GM23338 (cell line): ENCODE data around the gene LMO7. TPM values are rescaled to one million over a fixed set of nuclear protein-coding genes. Genes with fewer than 3 reads are reported as not detected.

Source experiments
- ATAC-seq: fragments of 200-7000 bp; cut with Tn5 transposase; 3 replicates; pipeline ENCODE4 v1.9.1; 2020
- DNase-seq: peaks from one replicate; pipeline ENCODE4 v3.0.0-alpha.2; 2015; ENCODE audit warnings: low spot score
- H2AFZ ChIP-seq: fragments of 200-600 bp; sonication (generic); 2 replicates; pipeline ENCODE4 v1.8.0; 2016; ENCODE audit warnings: antibody characterized with exemption, mild to moderate bottlenecking, moderate library complexity
- H3F3A ChIP-seq: fragments of 200-600 bp; sonication (generic); replicated peaks from 2 replicates; pipeline ENCODE4 v1.8.0; 2017; ENCODE audit warnings: antibody characterized with exemption, mixed run types, low read depth
- H3K27ac ChIP-seq: fragments of 200-600 bp; sonication (generic); 2 replicates; pipeline ENCODE4 v1.6.1; 2016; ENCODE audit warnings: low read depth
- H3K27me3 ChIP-seq: fragments of 200-600 bp; sonication (generic); 2 replicates; pipeline ENCODE4 v1.8.0; 2016; ENCODE audit warnings: mild to moderate bottlenecking, mixed run types, moderate library complexity; ENCODE audit not compliant: insufficient read depth
- H3K36me3 ChIP-seq: fragments of 200-600 bp; sonication (generic); 2 replicates; pipeline ENCODE4 v1.8.0; 2016; ENCODE audit warnings: mild to moderate bottlenecking; ENCODE audit not compliant: insufficient read depth
- H3K4me1 ChIP-seq: fragments of 200-600 bp; sonication (generic); 2 replicates; pipeline ENCODE4 v1.8.0; 2016; ENCODE audit warnings: mild to moderate bottlenecking, moderate library complexity; ENCODE audit not compliant: insufficient read depth
- H3K4me2 ChIP-seq: fragments of 200-600 bp; sonication (generic); 2 replicates; pipeline ENCODE4 v1.7.1; 2017; ENCODE audit warnings: mixed run types
- H3K4me3 ChIP-seq: fragments of 200-600 bp; sonication (generic); 2 replicates; pipeline ENCODE4 v1.6.1; 2016; ENCODE audit warnings: mixed run types
- H3K79me2 ChIP-seq: fragments of 200-600 bp; sonication (generic); replicated peaks from 2 replicates; pipeline ENCODE4 v1.8.0; 2017; ENCODE audit warnings: mild to moderate bottlenecking; ENCODE audit not compliant: insufficient read depth
- H3K9me2 ChIP-seq: fragments of 200-600 bp; sonication (generic); 2 replicates; pipeline ENCODE4 v1.8.0; 2017; ENCODE audit not compliant: insufficient read depth
- H4K20me1 ChIP-seq: fragments of 200-600 bp; sonication (generic); replicated peaks from 2 replicates; pipeline ENCODE4 v1.8.0; 2017; ENCODE audit warnings: mild to moderate bottlenecking; ENCODE audit not compliant: insufficient read depth
- H3K27ac Mint-ChIP-seq: 2 replicates; pipeline ENCODE4 v1.8.0; 2020; ENCODE audit warnings: inconsistent platforms, mild to moderate bottlenecking, moderate library complexity, mixed read lengths
- H3K27me3 Mint-ChIP-seq: 3 replicates; pipeline ENCODE4 v1.8.0; 2022; ENCODE audit warnings: low read depth, mild to moderate bottlenecking, moderate library complexity, mixed read lengths, inconsistent platforms; ENCODE audit not compliant: insufficient read depth, poor library complexity
- H3K36me3 Mint-ChIP-seq: 3 replicates; pipeline ENCODE4 v1.8.0; 2021; ENCODE audit warnings: low read depth, mild to moderate bottlenecking, inconsistent platforms, moderate library complexity, mixed read lengths
- H3K4me1 Mint-ChIP-seq: 3 replicates; pipeline ENCODE4 v1.8.0; 2020; ENCODE audit warnings: mild to moderate bottlenecking, inconsistent platforms, mixed read lengths
- H3K4me3 Mint-ChIP-seq: 3 replicates; pipeline ENCODE4 v1.8.0; 2021; ENCODE audit warnings: moderate library complexity, mild to moderate bottlenecking, inconsistent platforms, mixed read lengths
- H3K9me3 Mint-ChIP-seq: 3 replicates; pipeline ENCODE4 v1.8.0; 2020; ENCODE audit warnings: moderate library complexity, mild to moderate bottlenecking, inconsistent platforms, mixed read lengths
- CREB1 ChIP-seq: fragments of 250-450 bp; sonication (Bioruptor Pico); IDR thresholded peaks from 2 replicates; pipeline ENCODE4 v1.5.0; 2020; ENCODE audit warnings: low read depth, mild to moderate bottlenecking, moderate library complexity
- EZH2 ChIP-seq: fragments of 200-600 bp; sonication (generic); IDR thresholded peaks from one replicate; pipeline ENCODE4 v1.8.0; 2017; ENCODE audit warnings: antibody characterized with exemption, mild to moderate bottlenecking, low read depth; ENCODE audit not compliant: unreplicated experiment
- EZH2phosphoT487 ChIP-seq: fragments of 200-600 bp; sonication (generic); IDR thresholded peaks from one replicate; pipeline ENCODE4 v1.8.1; 2018; ENCODE audit warnings: antibody characterized with exemption; ENCODE audit not compliant: unreplicated experiment
- JUNB ChIP-seq: IDR thresholded peaks from one replicate; pipeline ENCODE4 v1.6.1; 2016; ENCODE audit warnings: antibody characterized with exemption; ENCODE audit not compliant: unreplicated experiment
- NANOG ChIP-seq: IDR thresholded peaks from 2 replicates; pipeline ENCODE4 v1.6.1; 2016; ENCODE audit warnings: antibody characterized with exemption, borderline replicate concordance
- POLR2AphosphoS5 ChIP-seq: IDR thresholded peaks from 2 replicates; pipeline ENCODE4 v1.6.1; 2016; ENCODE audit warnings: antibody characterized with exemption, low read depth
- STAT1 ChIP-seq: IDR thresholded peaks from one replicate; pipeline ENCODE4 v1.6.1; 2016; ENCODE audit warnings: antibody characterized with exemption; ENCODE audit not compliant: unreplicated experiment
- ZNF114 ChIP-seq: fragments of 250-450 bp; sonication (Bioruptor Pico); IDR thresholded peaks from 2 replicates; pipeline ENCODE4 v1.5.0; 2020; ENCODE audit warnings: mild to moderate bottlenecking, moderate library complexity
- ZNF331 ChIP-seq: fragments of 250-450 bp; sonication (Bioruptor Pico); IDR thresholded peaks from 2 replicates; pipeline ENCODE4 v1.5.0; 2020; ENCODE audit warnings: low read depth, mild to moderate bottlenecking, moderate library complexity
- polyA plus RNA-seq: library from polyadenylated mRNA; unstranded; fragments of >200 nt; fragmentation: Nextera tagmentation; extraction: Ambion mirVana; gene quantifications from 2 replicates; pipeline ENCODE4 v1.2.1, GENCODE V29; 2016
- total RNA-seq: library from RNA; depleted of rRNA; stranded (reverse); fragments of >200 nt; shearing (Covaris generic); gene quantifications from 2 replicates; pipeline ENCODE4 v1.2.3, GENCODE V29; 2014
- TF ChIP-seq, protein P1 (sequence below): IDR thresholded peaks from one replicate; pipeline ENCODE4 v1.6.1; 2018; ENCODE audit warnings: antibody characterized with exemption; ENCODE audit not compliant: unreplicated experiment
- TF ChIP-seq, protein P2 (sequence below): fragments of 250-450 bp; sonication (Bioruptor Pico); IDR thresholded peaks from 2 replicates; pipeline ENCODE4 v1.5.0; 2020; ENCODE audit warnings: mild to moderate bottlenecking, moderate library complexity
- TF ChIP-seq, protein P3 (sequence below), 2 experiments: fragments of 200-600 bp in 1 of 2; sonication (generic) in 1 of 2; conservative IDR thresholded peaks; 2 replicates each; pipeline versions ENCODE4 v1.5.1 to v1.6.1; 2016 to 2017; ENCODE audit warnings: antibody characterized with exemption in 2 of 2, low read depth in 2 of 2, mild to moderate bottlenecking in 2 of 2, moderate library complexity in 1 of 2
- TF ChIP-seq, protein P4 (sequence below): IDR thresholded peaks from 2 replicates; pipeline ENCODE4 v1.6.1; 2016; ENCODE audit warnings: antibody characterized with exemption

Gene LMO7
- total and polyA plus RNA-seq, 2 experiments from 2014 or later = 22.3 to 26.9 TPM

DNA sequence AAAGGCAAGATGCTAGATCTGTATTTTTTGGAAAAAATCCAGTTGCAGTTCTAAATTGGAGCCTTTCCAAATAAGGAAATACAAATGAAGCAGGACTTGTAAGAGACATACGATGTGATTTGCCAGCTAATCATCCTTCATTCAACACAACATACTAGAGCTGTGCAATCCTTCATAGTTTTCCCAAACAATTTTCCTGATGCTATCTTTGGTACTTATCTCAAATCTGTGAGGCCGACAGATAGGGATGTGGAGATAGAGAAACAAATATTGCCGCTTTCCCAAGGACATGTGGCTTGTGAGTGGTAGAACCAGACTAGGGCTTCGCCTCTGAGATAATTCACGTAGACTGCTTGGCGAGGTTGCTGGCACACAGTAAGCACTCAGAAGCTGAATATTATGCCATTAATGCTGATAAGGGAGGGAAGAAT lies 176.6 kb downstream of the LMO7 start:
- no peaks in the 10 kb centered on the region for H3F3A ChIP-seq
- H3K4me3 Mint-ChIP-seq = no peak overlapping the region
- H3K27me3 Mint-ChIP-seq = no peaks in the 10 kb centered on the region
- no peaks in the 10 kb centered on the region for H3K27me3 ChIP-seq
- no peak overlapping the region for H3K27ac Mint-ChIP-seq
- ATAC-seq (no peak), DNase-seq (no peak)
- H3K4me2 ChIP-seq = no peak overlapping the region
- no peak overlapping the region for H2AFZ ChIP-seq
- no peak overlapping the region for H3K27ac ChIP-seq
- no peaks in the 10 kb centered on the region for H3K4me1 Mint-ChIP-seq
- no peaks in the 10 kb centered on the region for H3K36me3 ChIP-seq
- H3K79me2 ChIP-seq = no peaks in the 10 kb centered on the region
- H3K9me3 Mint-ChIP-seq = no peaks in the 10 kb centered on the region
- H3K4me3 ChIP-seq = no peak overlapping the region
- no peaks in the 10 kb centered on the region for H4K20me1 ChIP-seq
- 0 out of 2 replicates have a peak, but pooled peaks cover 4% of the 10 kb centered on the region for H3K9me2 ChIP-seq
- 0 out of 3 replicates have a peak, but pooled peaks cover 4% of the 10 kb centered on the region for H3K36me3 Mint-ChIP-seq
- peaks cover 2% of the 10 kb centered on the region; the same call in 1 of the 2 replicates for H3K4me1 ChIP-seq
- TF ChIP-seq, protein P1, sequence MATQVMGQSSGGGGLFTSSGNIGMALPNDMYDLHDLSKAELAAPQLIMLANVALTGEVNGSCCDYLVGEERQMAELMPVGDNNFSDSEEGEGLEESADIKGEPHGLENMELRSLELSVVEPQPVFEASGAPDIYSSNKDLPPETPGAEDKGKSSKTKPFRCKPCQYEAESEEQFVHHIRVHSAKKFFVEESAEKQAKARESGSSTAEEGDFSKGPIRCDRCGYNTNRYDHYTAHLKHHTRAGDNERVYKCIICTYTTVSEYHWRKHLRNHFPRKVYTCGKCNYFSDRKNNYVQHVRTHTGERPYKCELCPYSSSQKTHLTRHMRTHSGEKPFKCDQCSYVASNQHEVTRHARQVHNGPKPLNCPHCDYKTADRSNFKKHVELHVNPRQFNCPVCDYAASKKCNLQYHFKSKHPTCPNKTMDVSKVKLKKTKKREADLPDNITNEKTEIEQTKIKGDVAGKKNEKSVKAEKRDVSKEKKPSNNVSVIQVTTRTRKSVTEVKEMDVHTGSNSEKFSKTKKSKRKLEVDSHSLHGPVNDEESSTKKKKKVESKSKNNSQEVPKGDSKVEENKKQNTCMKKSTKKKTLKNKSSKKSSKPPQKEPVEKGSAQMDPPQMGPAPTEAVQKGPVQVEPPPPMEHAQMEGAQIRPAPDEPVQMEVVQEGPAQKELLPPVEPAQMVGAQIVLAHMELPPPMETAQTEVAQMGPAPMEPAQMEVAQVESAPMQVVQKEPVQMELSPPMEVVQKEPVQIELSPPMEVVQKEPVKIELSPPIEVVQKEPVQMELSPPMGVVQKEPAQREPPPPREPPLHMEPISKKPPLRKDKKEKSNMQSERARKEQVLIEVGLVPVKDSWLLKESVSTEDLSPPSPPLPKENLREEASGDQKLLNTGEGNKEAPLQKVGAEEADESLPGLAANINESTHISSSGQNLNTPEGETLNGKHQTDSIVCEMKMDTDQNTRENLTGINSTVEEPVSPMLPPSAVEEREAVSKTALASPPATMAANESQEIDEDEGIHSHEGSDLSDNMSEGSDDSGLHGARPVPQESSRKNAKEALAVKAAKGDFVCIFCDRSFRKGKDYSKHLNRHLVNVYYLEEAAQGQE = no peak
- TF ChIP-seq, protein P2, sequence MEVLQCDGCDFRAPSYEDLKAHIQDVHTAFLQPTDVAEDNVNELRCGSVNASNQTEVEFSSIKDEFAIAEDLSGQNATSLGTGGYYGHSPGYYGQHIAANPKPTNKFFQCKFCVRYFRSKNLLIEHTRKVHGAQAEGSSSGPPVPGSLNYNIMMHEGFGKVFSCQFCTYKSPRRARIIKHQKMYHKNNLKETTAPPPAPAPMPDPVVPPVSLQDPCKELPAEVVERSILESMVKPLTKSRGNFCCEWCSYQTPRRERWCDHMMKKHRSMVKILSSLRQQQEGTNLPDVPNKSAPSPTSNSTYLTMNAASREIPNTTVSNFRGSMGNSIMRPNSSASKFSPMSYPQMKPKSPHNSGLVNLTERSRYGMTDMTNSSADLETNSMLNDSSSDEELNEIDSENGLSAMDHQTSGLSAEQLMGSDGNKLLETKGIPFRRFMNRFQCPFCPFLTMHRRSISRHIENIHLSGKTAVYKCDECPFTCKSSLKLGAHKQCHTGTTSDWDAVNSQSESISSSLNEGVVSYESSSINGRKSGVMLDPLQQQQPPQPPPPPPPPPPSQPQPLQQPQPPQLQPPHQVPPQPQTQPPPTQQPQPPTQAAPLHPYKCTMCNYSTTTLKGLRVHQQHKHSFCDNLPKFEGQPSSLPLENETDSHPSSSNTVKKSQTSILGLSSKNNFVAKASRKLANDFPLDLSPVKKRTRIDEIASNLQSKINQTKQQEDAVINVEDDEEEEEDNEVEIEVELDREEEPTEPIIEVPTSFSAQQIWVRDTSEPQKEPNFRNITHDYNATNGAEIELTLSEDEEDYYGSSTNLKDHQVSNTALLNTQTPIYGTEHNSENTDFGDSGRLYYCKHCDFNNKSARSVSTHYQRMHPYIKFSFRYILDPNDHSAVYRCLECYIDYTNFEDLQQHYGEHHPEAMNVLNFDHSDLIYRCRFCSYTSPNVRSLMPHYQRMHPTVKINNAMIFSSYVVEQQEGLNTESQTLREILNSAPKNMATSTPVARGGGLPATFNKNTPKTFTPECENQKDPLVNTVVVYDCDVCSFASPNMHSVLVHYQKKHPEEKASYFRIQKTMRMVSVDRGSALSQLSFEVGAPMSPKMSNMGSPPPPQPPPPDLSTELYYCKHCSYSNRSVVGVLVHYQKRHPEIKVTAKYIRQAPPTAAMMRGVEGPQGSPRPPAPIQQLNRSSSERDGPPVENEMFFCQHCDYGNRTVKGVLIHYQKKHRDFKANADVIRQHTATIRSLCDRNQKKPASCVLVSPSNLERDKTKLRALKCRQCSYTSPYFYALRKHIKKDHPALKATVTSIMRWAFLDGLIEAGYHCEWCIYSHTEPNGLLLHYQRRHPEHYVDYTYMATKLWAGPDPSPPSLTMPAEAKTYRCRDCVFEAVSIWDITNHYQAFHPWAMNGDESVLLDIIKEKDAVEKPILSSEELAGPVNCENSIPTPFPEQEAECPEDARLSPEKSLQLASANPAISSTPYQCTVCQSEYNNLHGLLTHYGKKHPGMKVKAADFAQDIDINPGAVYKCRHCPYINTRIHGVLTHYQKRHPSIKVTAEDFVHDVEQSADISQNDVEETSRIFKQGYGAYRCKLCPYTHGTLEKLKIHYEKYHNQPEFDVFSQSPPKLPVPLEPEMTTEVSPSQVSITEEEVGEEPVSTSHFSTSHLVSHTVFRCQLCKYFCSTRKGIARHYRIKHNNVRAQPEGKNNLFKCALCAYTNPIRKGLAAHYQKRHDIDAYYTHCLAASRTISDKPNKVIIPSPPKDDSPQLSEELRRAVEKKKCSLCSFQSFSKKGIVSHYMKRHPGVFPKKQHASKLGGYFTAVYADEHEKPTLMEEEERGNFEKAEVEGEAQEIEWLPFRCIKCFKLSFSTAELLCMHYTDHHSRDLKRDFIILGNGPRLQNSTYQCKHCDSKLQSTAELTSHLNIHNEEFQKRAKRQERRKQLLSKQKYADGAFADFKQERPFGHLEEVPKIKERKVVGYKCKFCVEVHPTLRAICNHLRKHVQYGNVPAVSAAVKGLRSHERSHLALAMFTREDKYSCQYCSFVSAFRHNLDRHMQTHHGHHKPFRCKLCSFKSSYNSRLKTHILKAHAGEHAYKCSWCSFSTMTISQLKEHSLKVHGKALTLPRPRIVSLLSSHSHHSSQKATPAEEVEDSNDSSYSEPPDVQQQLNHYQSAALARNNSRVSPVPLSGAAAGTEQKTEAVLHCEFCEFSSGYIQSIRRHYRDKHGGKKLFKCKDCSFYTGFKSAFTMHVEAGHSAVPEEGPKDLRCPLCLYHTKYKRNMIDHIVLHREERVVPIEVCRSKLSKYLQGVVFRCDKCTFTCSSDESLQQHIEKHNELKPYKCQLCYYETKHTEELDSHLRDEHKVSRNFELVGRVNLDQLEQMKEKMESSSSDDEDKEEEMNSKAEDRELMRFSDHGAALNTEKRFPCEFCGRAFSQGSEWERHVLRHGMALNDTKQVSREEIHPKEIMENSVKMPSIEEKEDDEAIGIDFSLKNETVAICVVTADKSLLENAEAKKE (CRISPR knock-in tag) = no peak
- no peak for TF ChIP-seq POLR2AphosphoS5
- no peak for TF ChIP-seq EZH2
- TF ChIP-seq JUNB = no peak
- TF ChIP-seq ZNF331 (CRISPR knock-in tag) = no peak
- TF ChIP-seq ZNF114 (CRISPR knock-in tag) = no peak
- TF ChIP-seq NANOG = no peak
- TF ChIP-seq EZH2phosphoT487 = no peak
- TF ChIP-seq, protein P3, sequence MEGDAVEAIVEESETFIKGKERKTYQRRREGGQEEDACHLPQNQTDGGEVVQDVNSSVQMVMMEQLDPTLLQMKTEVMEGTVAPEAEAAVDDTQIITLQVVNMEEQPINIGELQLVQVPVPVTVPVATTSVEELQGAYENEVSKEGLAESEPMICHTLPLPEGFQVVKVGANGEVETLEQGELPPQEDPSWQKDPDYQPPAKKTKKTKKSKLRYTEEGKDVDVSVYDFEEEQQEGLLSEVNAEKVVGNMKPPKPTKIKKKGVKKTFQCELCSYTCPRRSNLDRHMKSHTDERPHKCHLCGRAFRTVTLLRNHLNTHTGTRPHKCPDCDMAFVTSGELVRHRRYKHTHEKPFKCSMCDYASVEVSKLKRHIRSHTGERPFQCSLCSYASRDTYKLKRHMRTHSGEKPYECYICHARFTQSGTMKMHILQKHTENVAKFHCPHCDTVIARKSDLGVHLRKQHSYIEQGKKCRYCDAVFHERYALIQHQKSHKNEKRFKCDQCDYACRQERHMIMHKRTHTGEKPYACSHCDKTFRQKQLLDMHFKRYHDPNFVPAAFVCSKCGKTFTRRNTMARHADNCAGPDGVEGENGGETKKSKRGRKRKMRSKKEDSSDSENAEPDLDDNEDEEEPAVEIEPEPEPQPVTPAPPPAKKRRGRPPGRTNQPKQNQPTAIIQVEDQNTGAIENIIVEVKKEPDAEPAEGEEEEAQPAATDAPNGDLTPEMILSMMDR (conservative IDR thresholded peaks at IDR 0.05; ENCODE audit: low read depth in 2 of 2) = no peak
- TF ChIP-seq, protein P4, sequence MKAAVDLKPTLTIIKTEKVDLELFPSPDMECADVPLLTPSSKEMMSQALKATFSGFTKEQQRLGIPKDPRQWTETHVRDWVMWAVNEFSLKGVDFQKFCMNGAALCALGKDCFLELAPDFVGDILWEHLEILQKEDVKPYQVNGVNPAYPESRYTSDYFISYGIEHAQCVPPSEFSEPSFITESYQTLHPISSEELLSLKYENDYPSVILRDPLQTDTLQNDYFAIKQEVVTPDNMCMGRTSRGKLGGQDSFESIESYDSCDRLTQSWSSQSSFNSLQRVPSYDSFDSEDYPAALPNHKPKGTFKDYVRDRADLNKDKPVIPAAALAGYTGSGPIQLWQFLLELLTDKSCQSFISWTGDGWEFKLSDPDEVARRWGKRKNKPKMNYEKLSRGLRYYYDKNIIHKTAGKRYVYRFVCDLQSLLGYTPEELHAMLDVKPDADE = no peak
- TF ChIP-seq CREB1 (CRISPR knock-in tag) = no peak
- TF ChIP-seq STAT1 = no peak
